ENCODE results near the gene HMCN1.

Gene HMCN1

DNA sequence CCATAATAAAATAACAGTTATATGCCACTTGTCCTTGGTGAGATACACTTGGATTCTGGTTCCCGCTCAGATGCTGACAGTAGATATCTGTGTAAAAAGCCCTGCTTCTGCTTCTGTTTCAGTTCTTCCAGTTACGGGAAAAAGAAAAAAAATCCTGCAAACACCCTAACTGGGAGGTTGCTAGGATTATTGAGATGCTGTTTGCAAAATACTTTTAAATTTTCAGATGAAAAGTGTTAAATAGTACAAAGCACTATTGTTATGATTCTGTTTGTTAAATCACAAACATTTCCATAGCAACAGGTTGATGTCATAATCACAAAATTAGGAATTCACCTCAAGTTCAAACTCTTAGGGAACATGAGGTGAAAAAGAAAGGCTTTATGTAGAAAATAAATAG, 232.3 kb downstream of the HMCN1 start:
- Histone ChIP-seq H3K79me2 (ENCODE audit: control insufficient read depth, low read length) (no peaks in the 10 kb centered on the region), H3K27me3 (ENCODE audit: control insufficient read depth, low read length) (no peaks in the 10 kb centered on the region), H3K36me3 (ENCODE audit: control insufficient read depth, low read length) (no peaks in the 10 kb centered on the region), H3K4me3 (ENCODE audit: low read length) (no peak overlapping the region), H3F3A (ENCODE audit: control insufficient read depth, insufficient read depth) (no peaks in the 10 kb centered on the region), H3K9me3 (ENCODE audit: control insufficient read depth, insufficient read depth, low read length) (no peaks in the 10 kb centered on the region), H4K20me1 (ENCODE audit: control insufficient read depth, insufficient read depth, low read depth, low read length) (no peaks in the 10 kb centered on the region), H3K4me2 (ENCODE audit: low read length) (no peak overlapping the region), H3K4me1 (ENCODE audit: control insufficient read depth, low read length) (no peaks in the 10 kb centered on the region), H3K27ac (ENCODE audit: low read depth, low read length) (no peak overlapping the region), H3K9me2 (replicated peaks; ENCODE audit: control insufficient read depth, low read length) (no peaks in the 10 kb centered on the region)
- TF ChIP-seq EZH2phosphoT487 (IDR thresholded peaks at IDR 0.05; ENCODE audit: borderline replicate concordance, low read length), result no peak
- TF ChIP-seq, protein P1, sequence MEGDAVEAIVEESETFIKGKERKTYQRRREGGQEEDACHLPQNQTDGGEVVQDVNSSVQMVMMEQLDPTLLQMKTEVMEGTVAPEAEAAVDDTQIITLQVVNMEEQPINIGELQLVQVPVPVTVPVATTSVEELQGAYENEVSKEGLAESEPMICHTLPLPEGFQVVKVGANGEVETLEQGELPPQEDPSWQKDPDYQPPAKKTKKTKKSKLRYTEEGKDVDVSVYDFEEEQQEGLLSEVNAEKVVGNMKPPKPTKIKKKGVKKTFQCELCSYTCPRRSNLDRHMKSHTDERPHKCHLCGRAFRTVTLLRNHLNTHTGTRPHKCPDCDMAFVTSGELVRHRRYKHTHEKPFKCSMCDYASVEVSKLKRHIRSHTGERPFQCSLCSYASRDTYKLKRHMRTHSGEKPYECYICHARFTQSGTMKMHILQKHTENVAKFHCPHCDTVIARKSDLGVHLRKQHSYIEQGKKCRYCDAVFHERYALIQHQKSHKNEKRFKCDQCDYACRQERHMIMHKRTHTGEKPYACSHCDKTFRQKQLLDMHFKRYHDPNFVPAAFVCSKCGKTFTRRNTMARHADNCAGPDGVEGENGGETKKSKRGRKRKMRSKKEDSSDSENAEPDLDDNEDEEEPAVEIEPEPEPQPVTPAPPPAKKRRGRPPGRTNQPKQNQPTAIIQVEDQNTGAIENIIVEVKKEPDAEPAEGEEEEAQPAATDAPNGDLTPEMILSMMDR (IDR thresholded peaks at IDR 0.05; ENCODE audit: low read depth, low read length, poor library complexity, severe bottlenecking), result no peak

DNA sequence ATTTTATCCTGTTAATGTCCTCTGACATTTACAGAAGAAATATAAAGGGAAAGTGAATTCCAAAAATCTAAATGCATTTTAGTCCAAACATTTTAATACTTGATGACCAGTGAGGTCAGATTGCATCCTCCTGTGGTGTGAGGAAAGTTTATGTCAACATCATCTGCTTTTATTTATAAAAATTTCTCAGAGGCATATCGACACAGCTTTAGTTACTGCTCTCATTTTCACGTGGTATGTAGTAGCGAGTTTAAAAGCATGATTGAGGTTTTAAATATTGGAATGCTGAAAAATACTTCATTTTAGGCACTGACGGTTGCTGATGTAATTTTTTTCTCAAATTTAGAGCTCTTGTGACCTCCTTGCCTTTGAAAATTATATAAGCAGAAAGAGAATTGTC, 234.8 kb downstream of the HMCN1 start:
- Histone ChIP-seq H3K4me2 (ENCODE audit: low read length) (no peak overlapping the region), H4K20me1 (ENCODE audit: control insufficient read depth, insufficient read depth, low read depth, low read length) (no peaks in the 10 kb centered on the region), H3K4me1 (ENCODE audit: control insufficient read depth, low read length) (no peaks in the 10 kb centered on the region), H3K36me3 (ENCODE audit: control insufficient read depth, low read length) (no peaks in the 10 kb centered on the region), H3K4me3 (ENCODE audit: low read length) (no peak overlapping the region), H3K9me3 (ENCODE audit: control insufficient read depth, insufficient read depth, low read length) (no peaks in the 10 kb centered on the region), H3K27ac (ENCODE audit: low read depth, low read length) (no peak overlapping the region), H3K79me2 (ENCODE audit: control insufficient read depth, low read length) (no peaks in the 10 kb centered on the region), H3K27me3 (ENCODE audit: control insufficient read depth, low read length) (no peaks in the 10 kb centered on the region), H3K9me2 (replicated peaks; ENCODE audit: control insufficient read depth, low read length) (no peaks in the 10 kb centered on the region), H3F3A (ENCODE audit: control insufficient read depth, insufficient read depth) (no peaks in the 10 kb centered on the region)
- TF ChIP-seq, protein P1 (IDR thresholded peaks at IDR 0.05; ENCODE audit: low read depth, low read length, poor library complexity, severe bottlenecking), result no peak
- TF ChIP-seq EZH2phosphoT487 (IDR thresholded peaks at IDR 0.05; ENCODE audit: borderline replicate concordance, low read length), result no peak

DNA sequence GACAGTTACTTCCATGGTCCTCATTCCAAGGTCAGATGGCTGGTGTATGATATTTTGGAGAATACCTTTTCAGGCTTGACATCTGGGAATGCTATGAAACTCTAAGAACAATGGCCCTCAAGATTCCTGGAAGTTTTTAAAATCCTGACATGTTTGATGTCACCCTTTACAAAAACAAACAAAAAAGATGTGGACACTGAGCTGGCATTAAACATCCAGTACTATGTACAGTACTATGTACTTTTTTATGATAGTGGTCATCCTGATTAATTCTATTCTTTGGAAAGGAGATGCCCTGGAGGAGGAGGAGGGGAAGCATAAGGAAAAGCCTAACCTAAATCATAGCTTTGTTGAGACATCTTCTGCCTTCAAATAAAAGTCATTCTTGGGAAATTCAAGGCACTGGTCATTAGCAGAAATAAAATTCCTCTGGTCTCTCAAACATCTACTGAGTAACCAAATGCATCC, 235.4 kb downstream of the HMCN1 start:
- no peak overlapping the region for H3K4me2 ChIP-seq (ENCODE audit: low read length)
- no peaks in the 10 kb centered on the region for H3K36me3 ChIP-seq (ENCODE audit: control insufficient read depth, low read length)
- H3K79me2 ChIP-seq (ENCODE audit: control insufficient read depth, low read length), result no peaks in the 10 kb centered on the region
- no peaks in the 10 kb centered on the region for H3F3A ChIP-seq (ENCODE audit: control insufficient read depth, insufficient read depth)
- no peaks in the 10 kb centered on the region for H4K20me1 ChIP-seq (ENCODE audit: control insufficient read depth, insufficient read depth, low read depth, low read length)
- TF ChIP-seq, protein P1 (IDR thresholded peaks at IDR 0.05; ENCODE audit: low read depth, low read length, poor library complexity, severe bottlenecking), result no peak
- TF ChIP-seq EZH2phosphoT487 (IDR thresholded peaks at IDR 0.05; ENCODE audit: borderline replicate concordance, low read length), result no peak
- no peaks in the 10 kb centered on the region for H3K9me3 ChIP-seq (ENCODE audit: control insufficient read depth, insufficient read depth, low read length)
- H3K4me3 ChIP-seq (ENCODE audit: low read length), result no peak overlapping the region
- H3K4me1 ChIP-seq (ENCODE audit: control insufficient read depth, low read length), result no peaks in the 10 kb centered on the region
- H3K27me3 ChIP-seq (ENCODE audit: control insufficient read depth, low read length), result no peaks in the 10 kb centered on the region
- H3K27ac ChIP-seq (ENCODE audit: low read depth, low read length), result no peak overlapping the region
- H3K9me2 ChIP-seq (replicated peaks; ENCODE audit: control insufficient read depth, low read length), result no peaks in the 10 kb centered on the region

Data from DOHH2 (cell line).